Measurements from ENCODE around the gene UIMC1. TPM values are rescaled to one million over a fixed set of nuclear protein-coding genes. Genes with fewer than 3 reads are reported as not detected.

UIMC1 gene
- total RNA-seq, 1 experiment from 2014 or later, result 38.3 TPM

GRCh38 chr5:176862330-176862995, 144.1 kb downstream of the UIMC1 start:
- no peaks in the 10 kb centered on the region for H3K9me3 ChIP-seq (replicated peaks)
- H3K4me1 ChIP-seq, result no peaks in the 10 kb centered on the region
- H3K27ac ChIP-seq, result no peak overlapping the region
- H3K4me3 ChIP-seq, result no peak overlapping the region
- no peaks in the 10 kb centered on the region for H3K36me3 ChIP-seq
- H3K27me3 ChIP-seq, result peaks cover 38% of the 10 kb centered on the region
- no peak for DNase-seq

GRCh38 chr5:176861276-176861675, 145.3 kb downstream of the UIMC1 start:
- no peaks in the 10 kb centered on the region for H3K9me3 ChIP-seq (replicated peaks)
- no peaks in the 10 kb centered on the region for H3K36me3 ChIP-seq
- no peak overlapping the region for H3K27ac ChIP-seq
- no peak for DNase-seq
- H3K4me3 ChIP-seq, result no peak overlapping the region
- H3K4me1 ChIP-seq, result no peaks in the 10 kb centered on the region
- peaks cover 40% of the 10 kb centered on the region for H3K27me3 ChIP-seq

DNA sequence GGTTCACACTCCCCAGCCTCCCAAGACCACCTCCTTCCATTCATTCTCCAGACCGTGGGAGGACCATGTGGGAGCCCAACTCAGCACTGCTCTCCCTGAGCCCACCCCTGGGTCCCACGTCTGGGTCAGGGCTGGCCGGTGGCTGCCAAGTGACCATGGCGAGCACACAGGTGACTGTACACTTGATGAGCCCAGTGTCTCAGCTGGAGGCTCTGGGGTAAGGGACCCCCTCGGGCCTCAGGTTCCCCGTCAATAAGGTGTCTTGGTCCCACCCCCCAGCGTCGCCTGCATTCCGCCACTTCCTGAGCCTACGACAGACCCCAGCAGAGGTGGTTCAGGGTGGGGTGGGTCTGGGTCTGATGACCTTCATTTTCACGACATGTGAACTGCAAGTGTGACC, 146.2 kb downstream of the UIMC1 start:
- Histone ChIP-seq H3K9me3 (replicated peaks) (no peaks in the 10 kb centered on the region), H3K27ac (no peak overlapping the region), H3K27me3 (peaks cover 38% of the 10 kb centered on the region), H3K4me1 (no peaks in the 10 kb centered on the region), H3K4me3 (no peak overlapping the region), H3K36me3 (no peaks in the 10 kb centered on the region)
- no peak for DNase-seq

DNA sequence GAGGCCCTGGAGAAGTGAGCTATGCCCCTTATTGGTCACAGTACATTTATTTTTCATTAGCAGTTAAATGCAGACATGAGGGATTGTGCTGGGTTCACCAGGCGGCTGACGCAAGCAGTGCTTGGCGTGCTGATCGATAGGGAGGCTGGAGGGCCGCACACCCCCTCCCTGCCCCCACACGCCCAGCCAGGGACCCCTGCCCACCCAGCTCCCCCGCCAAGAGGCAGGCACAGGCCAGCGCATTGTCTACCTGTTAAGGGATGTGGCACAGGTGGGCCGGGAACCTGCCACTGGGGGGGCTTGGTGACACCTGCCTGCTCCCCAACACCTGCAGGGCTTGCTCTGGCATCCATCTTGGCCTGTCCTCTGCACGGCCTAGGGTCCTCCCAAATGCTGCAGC, 146.7 kb downstream of the UIMC1 start:
- DNase-seq, result no peak
- Histone ChIP-seq H3K4me3 (no peak overlapping the region), H3K4me1 (no peaks in the 10 kb centered on the region), H3K9me3 (replicated peaks) (no peaks in the 10 kb centered on the region), H3K27ac (no peak overlapping the region), H3K27me3 (peaks cover 35% of the 10 kb centered on the region), H3K36me3 (no peaks in the 10 kb centered on the region)

GRCh38 chr5:176857894-176858273, 148.7 kb downstream of the UIMC1 start:
- H3K4me3 ChIP-seq, result no peak overlapping the region
- DNase-seq, result no peak
- H3K36me3 ChIP-seq, result no peaks in the 10 kb centered on the region
- H3K4me1 ChIP-seq, result no peaks in the 10 kb centered on the region
- H3K9me3 ChIP-seq (replicated peaks), result no peaks in the 10 kb centered on the region
- H3K27ac ChIP-seq, result no peak overlapping the region
- peaks cover 34% of the 10 kb centered on the region for H3K27me3 ChIP-seq

GRCh38 chr5:176857216-176857893, 149.2 kb downstream of the UIMC1 start:
- Histone ChIP-seq H3K27ac (no peak overlapping the region), H3K36me3 (no peaks in the 10 kb centered on the region), H3K4me1 (no peaks in the 10 kb centered on the region), H3K4me3 (no peak overlapping the region), H3K9me3 (replicated peaks) (no peaks in the 10 kb centered on the region), H3K27me3 (peaks cover 34% of the 10 kb centered on the region)
- DNase-seq, result no peak

DNA sequence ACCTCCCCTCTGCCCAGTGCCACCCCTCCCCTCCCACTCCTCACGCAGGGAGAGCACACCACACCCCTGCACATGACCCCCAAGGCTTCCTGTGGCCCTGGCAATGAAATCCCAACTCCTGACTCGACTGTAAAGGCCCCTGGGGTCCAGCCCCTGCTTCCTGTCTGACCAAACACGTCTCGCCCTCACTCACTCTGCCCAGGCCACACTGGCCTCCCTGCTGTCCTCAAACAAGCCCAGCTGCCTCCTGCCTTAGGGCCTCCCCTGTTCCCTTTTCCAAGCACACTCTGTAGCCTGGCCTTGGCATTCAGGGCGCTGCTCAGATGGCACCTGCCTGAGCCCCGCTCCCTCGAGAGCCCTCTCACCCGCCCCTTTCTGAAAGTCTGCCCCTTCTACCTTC, 149.8 kb downstream of the UIMC1 start:
- peaks cover 34% of the 10 kb centered on the region for H3K27me3 ChIP-seq
- H3K4me1 ChIP-seq, result no peaks in the 10 kb centered on the region
- no peak overlapping the region for H3K27ac ChIP-seq
- DNase-seq, result no peak
- no peaks in the 10 kb centered on the region for H3K9me3 ChIP-seq (replicated peaks)
- H3K36me3 ChIP-seq, result no peaks in the 10 kb centered on the region
- H3K4me3 ChIP-seq, result no peak overlapping the region

GRCh38 chr5:176855598-176855997, 151.0 kb downstream of the UIMC1 start:
- no peak for DNase-seq
- Histone ChIP-seq H3K9me3 (replicated peaks) (no peaks in the 10 kb centered on the region), H3K4me3 (no peak overlapping the region), H3K36me3 (no peaks in the 10 kb centered on the region), H3K27ac (no peak overlapping the region), H3K27me3 (peaks cover 40% of the 10 kb centered on the region), H3K4me1 (no peaks in the 10 kb centered on the region)

Other genes starting within 250 kb of the UIMC1 start
- 0.18 and 0.20 TPM in 2 replicates for gene UNC5A, start 196.2 kb downstream of the UIMC1 start, total RNA-seq (2014; rRNA removed; shearing (Covaris generic))
- 0.15 TPM in 1 of 2 replicates, not detected in the other for gene HK3, start 107.4 kb downstream of the UIMC1 start, total RNA-seq (2014; rRNA removed; shearing (Covaris generic))
- gene ZNF346, start 15.9 kb upstream of the UIMC1 start, total RNA-seq (2014; rRNA removed; shearing (Covaris generic)), result 24.7 and 27.8 TPM in 2 replicates
- 563 and 588 TPM in 2 replicates for gene FGFR4, start 80.1 kb upstream of the UIMC1 start, total RNA-seq (2014; rRNA removed; shearing (Covaris generic))
- 3.5 and 5.7 TPM in 2 replicates for gene NSD1, start 127.0 kb upstream of the UIMC1 start, total RNA-seq (2014; rRNA removed; shearing (Covaris generic))

Data from SJCRH30 (cell line).